Activated CD4-positive, alpha-beta T cell treated with anti-CD3 and anti-CD28 coated beads, Interleukin-2, amount 50 U/mL, for 16 hours (primary cell): Measurements from ENCODE around the gene RFTN1.

ENCODE experiments used
- DNase-seq: peaks from one replicate; pipeline ENCODE4 v3.0.0-alpha.2; 2020

The RFTN1 gene

GRCh38 chr3:16399473-16399872 lies 114.0 kb downstream of the RFTN1 start:
- DNase-seq: no peak

- DNase-seq: no peak
Observed at GRCh38 chr3:16398648-16399047, 114.9 kb downstream of the RFTN1 start.

- DNase-seq: no peak
Observed at GRCh38 chr3:16396202-16396601, 117.3 kb downstream of the RFTN1 start.

- no peak for DNase-seq
Observed at GRCh38 chr3:16395212-16395611, 118.3 kb downstream of the RFTN1 start.

- no peak for DNase-seq
Observed at GRCh38 chr3:16394639-16395038, 118.9 kb downstream of the RFTN1 start.

- DNase-seq: no peak
Observed at GRCh38 chr3:16392717-16393116, 120.8 kb downstream of the RFTN1 start.

GRCh38 chr3:16392065-16392464 lies 121.4 kb downstream of the RFTN1 start:
- no peak for DNase-seq

- DNase-seq: no peak
Observed at GRCh38 chr3:16390581-16390980, 122.9 kb downstream of the RFTN1 start.

- no peak for DNase-seq
Observed at GRCh38 chr3:16388850-16389441, 124.6 kb downstream of the RFTN1 start.

- no peak for DNase-seq
Observed at GRCh38 chr3:16386561-16386960, 126.9 kb downstream of the RFTN1 start.

GRCh38 chr3:16385151-16385550 lies 128.3 kb downstream of the RFTN1 start:
- DNase-seq: no peak

GRCh38 chr3:16383864-16384263 lies 129.6 kb downstream of the RFTN1 start:
- no peak for DNase-seq

- DNase-seq: no peak
Observed at GRCh38 chr3:16382845-16383244, 130.7 kb downstream of the RFTN1 start.

- DNase-seq: no peak
Observed at GRCh38 chr3:16381426-16381825, 132.1 kb downstream of the RFTN1 start.

- DNase-seq: no peak
Observed at GRCh38 chr3:16380421-16380820, 133.1 kb downstream of the RFTN1 start.

GRCh38 chr3:16379838-16380237 lies 133.7 kb downstream of the RFTN1 start:
- no peak for DNase-seq

GRCh38 chr3:16378920-16379319 lies 134.6 kb downstream of the RFTN1 start:
- peak; percentile 77 for DNase-seq

GRCh38 chr3:16378415-16378814 lies 135.1 kb downstream of the RFTN1 start:
- DNase-seq: no peak

- no peak for DNase-seq
Observed at GRCh38 chr3:16377847-16378302, 135.6 kb downstream of the RFTN1 start.

GRCh38 chr3:16377196-16377595 lies 136.3 kb downstream of the RFTN1 start:
- DNase-seq: no peak

- DNase-seq: no peak
Observed at GRCh38 chr3:16375891-16376290, 137.6 kb downstream of the RFTN1 start.

GRCh38 chr3:16374935-16375245 lies 138.6 kb downstream of the RFTN1 start:
- no peak for DNase-seq

GRCh38 chr3:16374047-16374934 lies 139.2 kb downstream of the RFTN1 start:
- DNase-seq: no peak

- no peak for DNase-seq
Observed at GRCh38 chr3:16373341-16373946, 140.1 kb downstream of the RFTN1 start.
